ENCODE measurements around the gene UNC13C. TPM values are rescaled to one million over a fixed set of nuclear protein-coding genes. Genes with fewer than 3 reads are reported as not detected.

The UNC13C gene
- total RNA-seq, 1 donor from 2014 or later: 0.26 TPM

GRCh38 chr15:54638666-54639065 lies 660.4 kb downstream of the UNC13C start:
- no peak for TF ChIP-seq CTCF (IDR thresholded peaks at IDR 0.05; ENCODE audit: insufficient read depth, low read length, severe bottlenecking)
- FAIRE-seq (no peak), DNase-seq (ENCODE audit: low read depth) (no peak)
- Histone ChIP-seq H3K4me3 (ENCODE audit: low read depth, low read length) (no peak overlapping the region), H3K36me3 (ENCODE audit: control insufficient read depth, insufficient read depth, low read length) (no peaks in the 10 kb centered on the region), H3K27me3 (ENCODE audit: control insufficient read depth, insufficient read depth, low read length) (no peaks in the 10 kb centered on the region)

GRCh38 chr15:54640873-54641272 lies 662.6 kb downstream of the UNC13C start:
- no peaks in the 10 kb centered on the region for H3K27me3 ChIP-seq (ENCODE audit: control insufficient read depth, insufficient read depth, low read length)
- no peak for TF ChIP-seq CTCF (IDR thresholded peaks at IDR 0.05; ENCODE audit: insufficient read depth, low read length, severe bottlenecking)
- no peak for DNase-seq (ENCODE audit: low read depth)
- H3K36me3 ChIP-seq (ENCODE audit: control insufficient read depth, insufficient read depth, low read length): no peaks in the 10 kb centered on the region
- no peak for FAIRE-seq
- H3K4me3 ChIP-seq (ENCODE audit: low read depth, low read length): no peak overlapping the region

- no peak for TF ChIP-seq CTCF (IDR thresholded peaks at IDR 0.05; ENCODE audit: insufficient read depth, low read length, severe bottlenecking)
Measured at GRCh38 chr15:54644796-54645195, 666.6 kb downstream of the UNC13C start.

GRCh38 chr15:54659646-54660045 lies 681.4 kb downstream of the UNC13C start:
- TF ChIP-seq CTCF (IDR thresholded peaks at IDR 0.05; ENCODE audit: insufficient read depth, low read length, severe bottlenecking): no peak
- Histone ChIP-seq H3K27me3 (ENCODE audit: control insufficient read depth, insufficient read depth, low read length) (no peaks in the 10 kb centered on the region), H3K4me3 (ENCODE audit: low read depth, low read length) (no peak overlapping the region), H3K36me3 (ENCODE audit: control insufficient read depth, insufficient read depth, low read length) (no peaks in the 10 kb centered on the region)
- DNase-seq (ENCODE audit: low read depth) (no peak), FAIRE-seq (no peak)

More at GRCh38 chr15:54644796-54645195, 666.6 kb downstream of the UNC13C start:
- Histone ChIP-seq H3K36me3 (ENCODE audit: control insufficient read depth, insufficient read depth, low read length) (no peaks in the 10 kb centered on the region), H3K27me3 (ENCODE audit: control insufficient read depth, insufficient read depth, low read length) (no peaks in the 10 kb centered on the region), H3K4me3 (ENCODE audit: low read depth, low read length) (no peak overlapping the region)
- FAIRE-seq (no peak), DNase-seq (ENCODE audit: low read depth) (no peak)

GRCh38 chr15:54660356-54660755 lies 682.1 kb downstream of the UNC13C start:
- DNase-seq (ENCODE audit: low read depth) (peak; percentile 0), FAIRE-seq (no peak)
- H3K36me3 ChIP-seq (ENCODE audit: control insufficient read depth, insufficient read depth, low read length): no peaks in the 10 kb centered on the region
- H3K4me3 ChIP-seq (ENCODE audit: low read depth, low read length): no peak overlapping the region
- no peak for TF ChIP-seq CTCF (IDR thresholded peaks at IDR 0.05; ENCODE audit: insufficient read depth, low read length, severe bottlenecking)
- H3K27me3 ChIP-seq (ENCODE audit: control insufficient read depth, insufficient read depth, low read length): no peaks in the 10 kb centered on the region

GRCh38 chr15:54675241-54675640 lies 697.0 kb downstream of the UNC13C start:
- DNase-seq (ENCODE audit: low read depth): no peak
- no peaks in the 10 kb centered on the region for H3K27me3 ChIP-seq (ENCODE audit: control insufficient read depth, insufficient read depth, low read length)
- H3K4me3 ChIP-seq (ENCODE audit: low read depth, low read length): no peak overlapping the region
- H3K36me3 ChIP-seq (ENCODE audit: control insufficient read depth, insufficient read depth, low read length): no peaks in the 10 kb centered on the region
- TF ChIP-seq CTCF (IDR thresholded peaks at IDR 0.05; ENCODE audit: insufficient read depth, low read length, severe bottlenecking): no peak
- FAIRE-seq: no peak
